ENCODE results near the gene ARMH3.

The ARMH3 gene

DNA sequence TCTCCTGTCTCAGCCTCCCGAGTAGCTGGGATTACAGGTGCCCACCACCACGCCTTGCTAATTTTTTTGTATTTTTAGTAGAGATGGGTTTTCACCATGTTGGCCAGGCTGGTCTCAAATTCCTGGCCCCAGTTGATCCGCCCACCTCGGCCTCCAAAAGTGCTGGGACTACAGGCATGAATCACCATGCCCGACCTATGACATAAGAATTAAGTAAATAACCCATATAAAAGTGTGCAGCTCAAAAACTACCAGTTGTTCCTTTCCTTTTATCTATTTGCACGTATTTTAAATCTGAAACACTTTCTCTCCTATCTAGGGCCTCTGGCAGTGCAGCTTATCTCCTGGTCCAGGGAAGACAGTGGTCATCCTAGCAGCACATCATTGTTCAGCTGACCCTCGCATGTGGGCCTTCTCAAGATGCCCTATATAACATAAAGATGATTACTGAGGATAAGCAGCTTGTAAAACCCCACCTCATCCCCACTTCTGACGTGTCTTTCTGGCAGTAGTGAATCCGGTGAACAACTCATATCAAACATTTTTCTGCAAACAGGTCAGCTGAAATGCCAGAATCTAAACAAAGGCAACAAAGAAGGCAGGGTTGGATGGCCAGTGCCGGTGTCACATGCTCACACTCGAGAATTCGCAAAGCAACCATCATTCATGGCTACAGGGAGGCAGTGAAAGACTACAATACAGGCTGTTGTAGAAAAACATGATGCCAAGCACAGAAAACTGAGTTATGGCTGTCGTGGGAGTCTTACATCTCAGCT is 176.3 kb downstream of the ARMH3 start:
- H3K4me1 ChIP-seq (ENCODE audit: insufficient read depth, low read length): peaks cover 1% of the 10 kb centered on the region; the same call in 1 of the 2 replicates
- no peak overlapping the region for H3K27ac ChIP-seq (ENCODE audit: low read depth, low read length)
- H3K36me3 ChIP-seq (ENCODE audit: insufficient read depth, low read length): no peaks in the 10 kb centered on the region

DNA sequence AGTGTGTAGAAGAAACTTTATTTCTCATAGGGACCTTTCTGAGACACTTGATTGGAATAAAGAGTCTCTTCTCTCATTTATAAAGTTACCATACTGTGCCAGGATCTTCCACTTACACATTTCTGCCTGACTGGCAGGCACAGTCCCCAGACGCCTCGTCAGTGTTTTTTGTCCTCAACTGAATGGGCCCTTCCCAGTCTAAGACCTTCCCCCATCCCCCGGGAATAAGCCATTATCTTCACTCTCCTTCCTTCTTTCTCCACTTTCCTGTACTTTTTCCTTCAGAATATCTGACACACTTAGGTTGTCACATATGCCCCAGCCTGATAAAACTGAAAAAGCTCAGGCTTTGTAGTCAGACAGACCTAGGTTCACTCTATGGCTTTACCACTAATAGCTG is 177.1 kb downstream of the ARMH3 start:
- H3K27ac ChIP-seq (ENCODE audit: low read depth, low read length): no peak overlapping the region
- WGBS: 75% methylated on average over 3 of the region's 3 CpGs
- H3K36me3 ChIP-seq (ENCODE audit: insufficient read depth, low read length): no peaks in the 10 kb centered on the region
- H3K4me3 ChIP-seq (ENCODE audit: low read length): no peak overlapping the region
- H3K4me1 ChIP-seq (ENCODE audit: insufficient read depth, low read length): peaks cover 4% of the 10 kb centered on the region; the same call in 1 of the 2 replicates
- H3K9me3 ChIP-seq (ENCODE audit: insufficient read depth, low read depth, low read length): no peaks in the 10 kb centered on the region
- no peak overlapping the region for H3K9ac ChIP-seq (ENCODE audit: low read depth, low read length)
- H3K27me3 ChIP-seq (ENCODE audit: insufficient read depth, low read length): no peaks in the 10 kb centered on the region

More for the DNA sequence above, 176.3 kb downstream of the ARMH3 start:
- Histone ChIP-seq H3K27me3 (ENCODE audit: insufficient read depth, low read length) (no peaks in the 10 kb centered on the region), H3K9ac (ENCODE audit: low read depth, low read length) (no peak overlapping the region; the same call in 1 of the 2 replicates), H3K9me3 (ENCODE audit: insufficient read depth, low read depth, low read length) (no peaks in the 10 kb centered on the region), H3K4me3 (ENCODE audit: low read length) (no peak overlapping the region)
- 95% methylated on average over 13 of the region's 13 CpGs for WGBS

DNA sequence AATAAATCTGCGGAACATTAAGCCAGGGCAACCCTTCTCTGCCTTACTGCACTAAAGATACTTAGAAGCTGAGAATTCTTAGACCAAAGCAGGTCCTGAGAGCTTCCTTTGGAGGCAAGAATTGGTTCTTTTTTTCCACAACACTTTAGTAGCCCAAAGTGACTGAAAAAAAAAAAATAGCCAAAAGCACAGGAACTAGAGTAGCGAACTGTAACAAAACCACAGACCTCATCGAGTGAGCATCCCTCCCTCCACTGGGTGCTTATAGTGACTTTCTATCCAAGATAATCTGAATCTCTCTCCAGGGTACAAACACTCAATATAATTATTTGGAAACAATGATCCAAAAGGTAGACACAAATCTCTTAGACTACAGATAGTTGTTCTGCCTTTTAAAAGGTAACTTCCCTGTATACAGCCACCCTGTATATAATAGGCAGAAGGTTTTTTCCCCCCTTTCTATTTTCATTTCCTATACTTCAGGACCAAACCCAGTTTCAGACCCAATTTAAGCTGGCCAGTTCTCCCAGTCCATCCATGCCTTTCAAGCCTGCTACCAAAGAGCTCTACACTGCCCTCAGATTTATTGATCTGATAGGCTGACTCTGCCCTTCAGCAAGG is 180.8 kb downstream of the ARMH3 start:
- no peaks in the 10 kb centered on the region for H3K9me3 ChIP-seq (ENCODE audit: insufficient read depth, low read depth, low read length)
- H3K4me3 ChIP-seq (ENCODE audit: low read length): no peak overlapping the region
- H3K4me1 ChIP-seq (ENCODE audit: insufficient read depth, low read length): peaks cover 4% of the 10 kb centered on the region; the same call in 1 of the 2 replicates
- no peaks in the 10 kb centered on the region for H3K27me3 ChIP-seq (ENCODE audit: insufficient read depth, low read length)
- H3K36me3 ChIP-seq (ENCODE audit: insufficient read depth, low read length): no peaks in the 10 kb centered on the region
- no peak overlapping the region for H3K9ac ChIP-seq (ENCODE audit: low read depth, low read length)
- no peak overlapping the region for H3K27ac ChIP-seq (ENCODE audit: low read depth, low read length)
- 92% methylated on average over 3 of the region's 3 CpGs for WGBS

DNA sequence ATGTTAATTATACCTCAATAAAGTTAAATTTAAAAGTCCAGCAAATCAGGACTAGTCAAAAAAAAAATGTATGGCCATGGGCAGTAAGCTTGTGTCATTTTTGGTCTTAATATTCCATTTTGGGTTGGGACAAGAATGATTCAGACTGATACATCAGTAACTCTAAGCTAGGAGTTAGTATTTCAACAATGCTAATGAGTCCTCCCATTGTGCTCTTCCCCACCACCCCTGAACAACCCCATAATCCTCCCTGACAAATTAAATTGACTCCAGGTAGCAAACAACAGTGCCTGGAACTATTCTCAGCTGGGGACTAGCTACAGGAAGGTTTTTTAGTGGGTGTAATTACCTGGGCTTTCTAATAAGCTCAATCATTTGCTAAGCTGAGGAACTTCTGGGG is 181.7 kb downstream of the ARMH3 start:
- no peak overlapping the region for H3K9ac ChIP-seq (ENCODE audit: low read depth, low read length)
- no peaks in the 10 kb centered on the region for H3K9me3 ChIP-seq (ENCODE audit: insufficient read depth, low read depth, low read length)
- H3K36me3 ChIP-seq (ENCODE audit: insufficient read depth, low read length): no peaks in the 10 kb centered on the region
- H3K4me3 ChIP-seq (ENCODE audit: low read length): no peak overlapping the region
- H3K27ac ChIP-seq (ENCODE audit: low read depth, low read length): no peak overlapping the region
- no peaks in the 10 kb centered on the region for H3K27me3 ChIP-seq (ENCODE audit: insufficient read depth, low read length)
- peaks cover 4% of the 10 kb centered on the region; the same call in 1 of the 2 replicates for H3K4me1 ChIP-seq (ENCODE audit: insufficient read depth, low read length)

DNA sequence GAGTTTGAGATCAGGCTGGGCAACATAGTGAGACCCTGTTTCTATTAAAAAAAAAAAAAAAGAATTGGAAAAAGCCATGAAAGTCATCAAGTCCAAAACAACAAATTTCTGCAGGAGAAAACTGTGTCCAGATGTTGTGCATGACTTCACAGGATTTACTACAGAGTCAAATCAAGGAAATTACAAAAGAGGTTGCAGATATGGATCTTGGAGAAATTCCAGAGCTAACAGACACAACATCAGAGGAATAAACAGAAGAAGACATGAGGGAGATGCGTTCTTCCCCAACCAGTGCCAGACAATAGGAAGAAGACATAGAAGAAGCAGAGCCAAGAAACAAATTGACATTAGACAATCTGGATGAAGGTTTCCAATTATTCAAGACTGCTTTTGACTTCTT is 188.0 kb downstream of the ARMH3 start:
- no peaks in the 10 kb centered on the region for H3K36me3 ChIP-seq (ENCODE audit: insufficient read depth, low read length)

DNA sequence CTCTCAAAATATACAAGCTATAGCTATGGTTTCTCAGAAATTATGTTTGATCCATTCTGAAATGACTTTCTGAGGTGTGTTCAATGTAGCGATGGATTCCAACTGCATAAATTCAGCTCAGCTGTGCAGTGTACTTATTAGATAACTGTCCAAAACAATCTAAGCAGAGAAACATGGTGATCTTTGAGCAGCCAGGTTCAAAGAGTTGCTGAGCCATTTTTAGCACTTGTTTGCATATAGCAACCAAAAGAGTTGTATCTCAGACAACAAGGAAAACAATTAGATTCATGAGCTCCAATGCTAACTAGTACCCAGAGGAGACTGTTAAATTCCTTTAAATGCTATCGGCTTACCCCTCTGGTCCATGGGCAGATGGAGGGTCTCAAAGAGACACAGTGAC is 196.4 kb downstream of the ARMH3 start:
- Histone ChIP-seq H3K27me3 (ENCODE audit: insufficient read depth, low read length) (no peaks in the 10 kb centered on the region), H3K27ac (ENCODE audit: low read depth, low read length) (no peak overlapping the region), H3K4me1 (ENCODE audit: insufficient read depth, low read length) (no peaks in the 10 kb centered on the region), H3K4me3 (ENCODE audit: low read length) (no peak overlapping the region), H3K36me3 (ENCODE audit: insufficient read depth, low read length) (no peaks in the 10 kb centered on the region), H3K9ac (ENCODE audit: low read depth, low read length) (no peak overlapping the region), H3K9me3 (ENCODE audit: insufficient read depth, low read depth, low read length) (peaks cover 8% of the 10 kb centered on the region)
- WGBS: 92% methylated on average over 2 of the region's 2 CpGs

More for the DNA sequence above, 188.0 kb downstream of the ARMH3 start:
- H3K4me3 ChIP-seq (ENCODE audit: low read length): no peak overlapping the region
- H3K4me1 ChIP-seq (ENCODE audit: insufficient read depth, low read length): no peaks in the 10 kb centered on the region
- no peak overlapping the region for H3K9ac ChIP-seq (ENCODE audit: low read depth, low read length)
- WGBS: 92% methylated on average over 1 of the region's 1 CpG
- H3K27ac ChIP-seq (ENCODE audit: low read depth, low read length): no peak overlapping the region
- H3K27me3 ChIP-seq (ENCODE audit: insufficient read depth, low read length): no peaks in the 10 kb centered on the region
- H3K9me3 ChIP-seq (ENCODE audit: insufficient read depth, low read depth, low read length): no peaks in the 10 kb centered on the region

DNA sequence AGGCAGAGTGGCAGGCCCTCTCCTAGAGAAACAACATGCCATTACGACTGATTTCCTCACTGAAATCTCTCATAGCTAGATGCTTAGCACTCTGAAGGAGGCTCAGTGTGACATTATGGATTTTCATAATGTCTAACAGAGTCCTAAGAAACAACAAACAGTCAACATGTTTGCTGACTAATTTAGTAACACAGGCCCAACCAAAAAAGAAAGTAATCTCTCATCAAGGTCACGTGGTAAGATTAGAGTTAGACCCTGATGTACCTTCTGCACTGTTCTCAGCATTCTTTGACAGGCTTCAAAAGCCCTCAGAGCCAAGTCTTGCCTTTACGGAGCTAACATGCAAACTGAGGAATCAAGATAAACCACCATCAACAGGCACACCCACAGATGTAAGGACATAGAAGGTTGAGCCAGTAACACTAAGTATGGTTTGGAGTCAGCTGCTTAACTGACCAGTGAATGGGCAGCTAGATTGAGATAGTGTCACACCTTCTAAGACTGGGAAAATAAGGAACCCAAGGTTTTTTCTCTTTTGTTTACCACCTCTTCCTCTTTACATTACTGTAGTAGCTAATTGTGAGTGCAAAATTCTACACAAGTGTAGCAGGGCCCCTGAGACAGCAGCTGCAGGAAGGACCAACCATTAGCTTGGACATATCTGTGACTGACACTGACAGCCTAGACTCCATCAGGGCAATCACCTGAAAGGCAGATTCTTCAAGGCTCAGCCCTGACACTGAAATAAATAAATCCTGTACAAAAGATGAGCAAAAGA is 197.1 kb downstream of the ARMH3 start:
- 76% methylated on average over 3 of the region's 3 CpGs for WGBS
- H3K4me3 ChIP-seq (ENCODE audit: low read length): no peak overlapping the region
- peaks cover 8% of the 10 kb centered on the region for H3K9me3 ChIP-seq (ENCODE audit: insufficient read depth, low read depth, low read length)
- H3K27ac ChIP-seq (ENCODE audit: low read depth, low read length): no peak overlapping the region
- no peak overlapping the region for H3K9ac ChIP-seq (ENCODE audit: low read depth, low read length)
- H3K27me3 ChIP-seq (ENCODE audit: insufficient read depth, low read length): no peaks in the 10 kb centered on the region
- no peaks in the 10 kb centered on the region for H3K4me1 ChIP-seq (ENCODE audit: insufficient read depth, low read length)
- no peaks in the 10 kb centered on the region for H3K36me3 ChIP-seq (ENCODE audit: insufficient read depth, low read length)

DNA sequence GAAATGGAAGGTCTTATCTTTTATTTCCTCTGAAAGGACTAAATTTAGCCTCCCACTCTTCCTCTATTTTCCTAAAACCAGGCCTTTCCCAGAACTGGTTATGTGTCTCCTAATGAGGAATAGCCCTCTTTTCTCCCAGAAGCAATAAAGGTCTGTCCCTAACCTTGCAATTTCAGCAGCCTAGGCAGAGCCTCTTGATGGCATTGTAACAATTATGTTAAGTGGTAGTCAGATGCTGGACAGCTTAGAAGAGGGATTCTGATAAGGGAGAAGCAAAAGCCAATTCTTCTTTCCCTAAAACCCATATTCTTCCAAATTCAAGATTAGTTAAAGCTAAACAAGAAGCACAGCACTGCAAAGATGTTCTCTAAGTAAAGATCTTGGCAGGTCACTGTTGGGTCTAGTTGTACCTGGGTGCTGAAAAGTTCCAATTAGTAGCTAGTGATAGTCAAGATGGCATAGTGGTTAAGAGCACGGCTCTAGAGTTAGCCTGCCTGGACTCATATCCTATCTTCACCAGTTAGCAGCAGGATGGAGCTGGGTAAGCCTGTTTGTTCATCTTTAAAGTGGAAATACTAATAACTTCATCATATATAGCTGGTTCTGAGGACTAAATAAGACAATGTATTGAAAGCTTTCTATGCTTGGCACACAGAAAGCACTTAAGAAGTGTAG is 198.0 kb downstream of the ARMH3 start:
- peaks cover 8% of the 10 kb centered on the region for H3K9me3 ChIP-seq (ENCODE audit: insufficient read depth, low read depth, low read length)
- 50% methylated on average over 1 of the region's 1 CpG for WGBS

DNA sequence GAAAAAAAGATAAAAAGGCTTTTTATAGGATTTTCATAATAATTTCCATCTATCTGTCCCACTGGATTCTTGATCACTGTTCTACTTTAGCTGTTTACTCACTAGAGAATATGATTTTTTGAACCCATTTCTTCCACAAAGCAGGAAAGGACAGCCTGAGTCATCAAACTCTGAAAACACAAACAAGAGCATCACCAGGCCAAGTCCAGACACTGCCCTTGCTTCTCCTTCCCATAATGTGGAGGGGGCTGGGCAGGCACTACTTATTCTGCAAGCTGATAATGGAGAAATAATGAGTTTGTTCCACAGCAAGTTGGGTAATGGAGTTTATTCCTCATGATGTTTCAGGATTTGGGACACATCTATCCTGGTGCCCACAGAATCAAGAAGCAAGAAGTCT is 199.3 kb downstream of the ARMH3 start:
- no peak overlapping the region for H3K4me3 ChIP-seq (ENCODE audit: low read length)
- no peak overlapping the region for H3K9ac ChIP-seq (ENCODE audit: low read depth, low read length)
- H3K9me3 ChIP-seq (ENCODE audit: insufficient read depth, low read depth, low read length): peaks cover 8% of the 10 kb centered on the region
- no peak overlapping the region for H3K27ac ChIP-seq (ENCODE audit: low read depth, low read length)
- H3K27me3 ChIP-seq (ENCODE audit: insufficient read depth, low read length): no peaks in the 10 kb centered on the region
- H3K36me3 ChIP-seq (ENCODE audit: insufficient read depth, low read length): no peaks in the 10 kb centered on the region
- no peaks in the 10 kb centered on the region; the same call in 1 of the 2 replicates for H3K4me1 ChIP-seq (ENCODE audit: insufficient read depth, low read length)

More for the DNA sequence above, 198.0 kb downstream of the ARMH3 start:
- H3K4me1 ChIP-seq (ENCODE audit: insufficient read depth, low read length): no peaks in the 10 kb centered on the region
- no peaks in the 10 kb centered on the region for H3K36me3 ChIP-seq (ENCODE audit: insufficient read depth, low read length)
- H3K9ac ChIP-seq (ENCODE audit: low read depth, low read length): no peak overlapping the region
- H3K27me3 ChIP-seq (ENCODE audit: insufficient read depth, low read length): no peaks in the 10 kb centered on the region
- no peak overlapping the region for H3K4me3 ChIP-seq (ENCODE audit: low read length)
- no peak overlapping the region for H3K27ac ChIP-seq (ENCODE audit: low read depth, low read length)

DNA sequence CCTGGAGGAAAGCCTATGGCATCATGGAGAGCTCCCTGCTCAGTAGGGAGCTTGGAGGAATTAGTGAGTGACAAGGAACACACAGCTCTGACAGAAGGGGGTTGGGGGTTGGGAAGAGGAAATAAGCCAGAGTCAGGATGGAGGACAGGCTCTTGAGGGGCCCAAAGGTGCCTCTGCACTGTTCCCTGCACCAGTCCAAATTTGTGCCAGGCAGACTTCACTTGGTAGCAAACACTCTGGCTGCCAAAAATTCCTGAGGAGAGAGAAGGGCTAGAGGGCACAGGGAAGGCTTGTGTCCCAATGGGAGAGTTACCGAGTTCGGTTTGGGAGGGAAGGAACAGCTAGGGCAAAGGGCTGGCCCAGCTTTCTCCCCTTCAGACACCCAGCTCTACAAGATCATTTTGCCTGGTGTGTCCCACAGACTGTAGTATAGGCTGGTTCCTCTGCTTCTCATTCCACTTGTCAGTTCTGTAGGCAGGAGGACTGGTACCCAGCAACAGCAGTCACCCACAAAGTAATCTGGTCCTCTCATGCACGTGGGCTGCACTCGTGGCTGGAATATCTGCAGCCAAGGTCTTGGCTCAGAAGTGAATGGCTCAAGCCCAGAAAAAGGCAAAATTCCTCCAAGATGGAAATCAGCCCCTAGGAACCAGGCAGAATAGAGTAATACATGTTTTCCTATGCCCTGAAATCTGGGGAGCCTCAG is 204.4 kb downstream of the ARMH3 start:
- Histone ChIP-seq H3K4me3 (ENCODE audit: low read length) (no peak overlapping the region), H3K27ac (ENCODE audit: low read depth, low read length) (no peak overlapping the region), H3K36me3 (ENCODE audit: insufficient read depth, low read length) (no peaks in the 10 kb centered on the region), H3K9ac (ENCODE audit: low read depth, low read length) (no peak overlapping the region), H3K9me3 (ENCODE audit: insufficient read depth, low read depth, low read length) (no peaks in the 10 kb centered on the region), H3K4me1 (ENCODE audit: insufficient read depth, low read length) (no peaks in the 10 kb centered on the region; the same call in 1 of the 2 replicates), H3K27me3 (ENCODE audit: insufficient read depth, low read length) (no peaks in the 10 kb centered on the region)
- WGBS: 89% methylated on average over 3 of the region's 4 CpGs

Measured in HUES64 (cell line).